Medulla oblongata (tissue), 1 donor: Measurements from ENCODE around the gene LRRC71.
"Not testable (repeated sequence)": the region's sequence is repeated elsewhere in the genome, so short reads cannot be mapped to it uniquely, and the experiment has no call there.

Experiments
- DNase-seq: peaks from one replicate; pipeline ENCODE4 v3.0.0-alpha.2; 2015; ENCODE audit errors: extremely low spot score

LRRC71 gene

DNA sequence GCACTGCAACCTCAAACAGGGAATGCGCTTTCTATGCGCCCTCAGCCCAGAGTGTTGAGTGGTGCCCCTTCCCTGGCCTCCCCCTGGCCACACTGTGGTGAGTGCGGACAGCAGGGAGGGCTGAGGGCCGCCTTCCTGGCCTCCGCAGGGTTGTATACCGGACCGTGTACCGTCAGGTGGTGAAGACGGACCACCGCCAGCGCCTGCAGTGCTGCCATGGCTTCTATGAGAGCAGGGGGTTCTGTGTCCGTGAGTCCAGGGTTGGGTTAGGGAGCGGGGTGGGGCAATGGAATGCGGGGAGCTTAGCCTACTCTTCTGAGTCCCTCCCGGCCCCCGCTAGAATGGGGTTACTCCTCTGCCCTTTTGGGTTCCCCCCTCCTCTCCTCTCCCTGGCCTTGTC lies 15.3 kb upstream of the LRRC71 start:
- no peak for DNase-seq

DNA sequence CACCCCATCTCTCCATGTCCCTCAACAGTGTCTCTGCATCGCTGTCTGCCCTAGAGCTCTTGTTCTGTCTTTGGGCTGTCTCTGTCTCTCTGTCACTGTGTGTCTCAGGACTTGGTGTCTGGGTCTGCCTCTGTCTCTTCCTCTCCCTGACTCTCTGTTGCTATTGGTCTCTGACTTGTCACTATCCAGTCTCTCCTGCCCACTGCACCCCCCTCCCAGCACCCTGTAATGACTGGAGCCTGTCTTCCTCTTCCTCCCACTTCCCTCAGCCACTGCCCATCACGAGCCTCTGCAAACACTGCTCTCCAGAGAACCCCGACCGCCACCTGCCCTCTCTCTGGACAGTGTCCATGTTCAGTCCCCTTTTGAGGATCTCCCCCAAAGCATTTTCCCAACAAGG lies 14.8 kb upstream of the LRRC71 start:
- no peak for DNase-seq

DNA sequence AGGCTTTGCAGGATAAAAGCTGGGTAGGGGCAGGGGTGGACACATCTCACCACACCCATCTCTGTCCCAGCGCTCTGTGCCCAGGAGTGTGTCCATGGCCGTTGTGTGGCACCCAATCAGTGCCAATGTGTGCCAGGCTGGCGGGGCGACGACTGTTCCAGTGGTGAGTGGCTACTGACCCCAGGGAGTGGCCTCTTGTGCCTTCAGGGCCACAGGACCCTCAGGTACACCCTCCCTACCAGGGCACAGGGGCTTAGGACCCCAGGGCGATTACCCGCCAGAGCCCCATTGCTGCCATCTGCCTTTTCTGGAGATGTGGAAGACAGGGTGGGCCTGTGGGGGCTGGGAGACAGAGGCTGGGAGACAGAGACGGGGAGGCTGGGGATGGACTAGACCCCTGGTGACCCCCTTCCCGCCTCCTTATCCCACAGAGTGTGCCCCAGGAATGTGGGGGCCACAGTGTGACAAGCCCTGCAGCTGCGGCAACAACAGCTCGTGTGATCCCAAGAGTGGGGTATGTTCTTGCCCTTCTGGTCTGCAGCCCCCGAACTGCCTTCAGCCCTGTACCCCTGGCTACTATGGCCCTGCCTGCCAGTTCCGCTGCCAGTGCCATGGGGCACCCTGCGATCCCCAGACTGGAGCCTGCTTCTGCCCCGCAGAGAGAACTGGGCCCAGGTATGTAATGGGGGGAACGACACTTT lies 14.1 kb upstream of the LRRC71 start:
- DNase-seq = no peak

DNA sequence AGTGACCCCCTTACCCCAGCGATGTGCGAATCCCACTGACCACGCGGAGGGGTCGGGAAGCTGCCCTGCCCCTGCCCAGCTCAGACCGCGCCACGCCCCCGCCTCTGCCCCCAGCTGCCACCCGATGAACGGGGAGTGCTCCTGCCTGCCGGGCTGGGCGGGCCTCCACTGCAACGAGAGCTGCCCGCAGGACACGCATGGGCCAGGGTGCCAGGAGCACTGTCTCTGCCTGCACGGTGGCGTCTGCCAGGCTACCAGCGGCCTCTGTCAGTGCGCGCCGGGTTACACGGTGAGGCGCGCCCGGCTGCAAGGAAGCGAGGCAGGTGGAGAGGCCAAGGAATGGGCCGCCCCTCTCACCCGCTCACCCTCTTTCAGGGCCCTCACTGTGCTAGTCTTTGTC lies 11.9 kb upstream of the LRRC71 start:
- no peak for DNase-seq

DNA sequence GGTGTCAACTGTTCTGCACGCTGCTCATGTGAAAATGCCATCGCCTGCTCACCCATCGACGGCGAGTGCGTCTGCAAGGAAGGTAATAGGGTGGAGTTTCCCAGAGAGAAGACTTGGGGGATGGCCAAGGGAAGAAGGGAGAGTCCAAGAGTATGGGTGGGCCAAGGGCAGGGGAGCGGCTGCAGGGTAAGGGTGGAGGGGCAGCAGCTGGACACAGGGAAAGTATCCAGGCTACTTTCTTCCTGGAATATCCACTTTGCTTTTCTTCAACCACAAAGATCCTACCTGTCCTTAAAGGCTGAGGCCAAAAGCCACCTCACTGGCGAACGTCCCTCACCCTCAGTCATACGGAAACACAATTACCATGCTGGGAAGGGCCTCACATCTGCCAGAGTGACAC lies 11.5 kb upstream of the LRRC71 start:
- no peak for DNase-seq

DNA sequence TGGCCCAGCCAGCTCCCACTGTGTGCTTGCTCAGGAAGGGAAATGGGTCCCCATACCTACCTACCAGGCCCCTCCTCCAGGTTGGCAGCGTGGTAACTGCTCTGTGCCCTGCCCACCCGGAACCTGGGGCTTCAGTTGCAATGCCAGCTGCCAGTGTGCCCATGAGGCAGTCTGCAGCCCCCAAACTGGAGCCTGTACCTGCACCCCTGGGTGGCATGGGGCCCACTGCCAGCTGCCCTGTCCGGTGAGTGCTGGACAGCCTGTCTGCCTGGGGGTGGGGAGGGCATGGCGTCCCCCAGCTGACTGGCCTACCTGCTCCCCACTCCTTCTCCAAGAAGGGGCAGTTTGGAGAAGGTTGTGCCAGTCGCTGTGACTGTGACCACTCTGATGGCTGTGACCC lies 10.8 kb upstream of the LRRC71 start:
- no peak for DNase-seq

DNA sequence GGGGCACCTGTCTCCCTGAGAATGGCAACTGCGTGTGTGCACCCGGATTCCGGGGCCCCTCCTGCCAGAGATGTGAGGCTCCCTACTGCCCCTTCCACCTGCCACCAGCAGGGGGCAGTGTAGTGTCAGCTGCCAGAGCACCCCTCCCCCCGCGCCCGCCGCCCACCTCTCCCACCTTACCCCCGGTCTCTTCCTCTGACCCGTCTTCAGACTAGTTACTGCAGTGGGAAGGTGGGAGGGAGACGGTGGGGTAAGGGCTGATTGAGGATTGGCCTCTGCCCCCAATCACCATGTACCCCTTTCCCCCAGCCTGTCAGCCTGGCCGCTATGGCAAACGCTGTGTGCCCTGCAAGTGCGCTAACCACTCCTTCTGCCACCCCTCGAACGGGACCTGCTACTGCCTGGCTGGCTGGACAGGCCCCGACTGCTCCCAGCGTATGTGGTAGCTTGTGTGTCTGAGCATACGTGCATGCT lies 10.1 kb upstream of the LRRC71 start:
- DNase-seq = peak; percentile 21

DNA sequence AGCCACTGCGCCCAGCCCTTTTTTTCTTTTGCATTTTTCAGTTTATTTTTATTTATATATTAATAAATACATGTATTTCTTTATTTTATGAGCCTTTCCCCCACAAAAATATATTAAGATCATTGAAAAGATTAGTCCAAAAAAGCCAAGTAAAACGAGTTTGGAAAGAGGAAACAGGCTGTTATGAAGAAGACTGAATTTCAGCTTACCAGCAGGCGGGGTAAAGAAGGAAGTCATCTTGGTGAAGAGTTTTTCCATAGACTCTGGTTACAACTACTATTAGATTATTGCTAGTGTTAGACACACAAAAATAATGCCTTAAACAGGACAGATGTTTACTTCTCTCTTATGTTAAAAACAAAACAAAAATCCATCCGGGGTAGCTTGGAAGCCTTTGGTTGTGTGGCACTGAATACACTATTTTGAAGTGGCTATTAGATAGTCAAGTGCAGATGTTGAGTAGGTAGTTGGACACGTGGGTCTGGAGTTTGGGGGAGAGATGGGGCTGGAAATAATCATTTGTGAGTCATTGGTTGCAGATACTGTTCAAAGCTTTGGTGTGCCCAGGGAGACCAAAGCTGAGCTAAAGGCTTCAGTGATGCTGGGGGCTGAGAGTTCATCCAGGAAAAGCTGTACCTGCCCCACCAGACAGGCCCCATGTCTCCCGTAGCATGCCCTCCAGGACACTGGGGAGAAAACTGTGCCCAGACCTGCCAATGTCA lies 8.7 kb upstream of the LRRC71 start:
- DNase-seq = no peak

DNA sequence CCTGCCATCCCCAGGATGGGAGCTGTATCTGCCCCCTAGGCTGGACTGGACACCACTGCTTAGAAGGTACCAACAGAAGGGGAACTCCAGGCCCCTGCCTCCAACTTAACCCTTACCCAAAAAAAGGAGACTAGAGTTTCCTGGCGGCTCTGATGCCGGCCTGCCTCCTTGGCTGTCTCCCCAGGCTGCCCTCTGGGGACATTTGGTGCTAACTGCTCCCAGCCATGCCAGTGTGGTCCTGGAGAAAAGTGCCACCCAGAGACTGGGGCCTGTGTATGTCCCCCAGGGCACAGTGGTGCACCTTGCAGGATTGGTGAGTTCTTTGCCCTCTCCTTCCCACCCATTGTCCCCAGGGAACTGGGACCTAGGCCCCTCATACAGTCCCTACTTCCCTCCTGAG lies 8.1 kb upstream of the LRRC71 start:
- DNase-seq = no peak

DNA sequence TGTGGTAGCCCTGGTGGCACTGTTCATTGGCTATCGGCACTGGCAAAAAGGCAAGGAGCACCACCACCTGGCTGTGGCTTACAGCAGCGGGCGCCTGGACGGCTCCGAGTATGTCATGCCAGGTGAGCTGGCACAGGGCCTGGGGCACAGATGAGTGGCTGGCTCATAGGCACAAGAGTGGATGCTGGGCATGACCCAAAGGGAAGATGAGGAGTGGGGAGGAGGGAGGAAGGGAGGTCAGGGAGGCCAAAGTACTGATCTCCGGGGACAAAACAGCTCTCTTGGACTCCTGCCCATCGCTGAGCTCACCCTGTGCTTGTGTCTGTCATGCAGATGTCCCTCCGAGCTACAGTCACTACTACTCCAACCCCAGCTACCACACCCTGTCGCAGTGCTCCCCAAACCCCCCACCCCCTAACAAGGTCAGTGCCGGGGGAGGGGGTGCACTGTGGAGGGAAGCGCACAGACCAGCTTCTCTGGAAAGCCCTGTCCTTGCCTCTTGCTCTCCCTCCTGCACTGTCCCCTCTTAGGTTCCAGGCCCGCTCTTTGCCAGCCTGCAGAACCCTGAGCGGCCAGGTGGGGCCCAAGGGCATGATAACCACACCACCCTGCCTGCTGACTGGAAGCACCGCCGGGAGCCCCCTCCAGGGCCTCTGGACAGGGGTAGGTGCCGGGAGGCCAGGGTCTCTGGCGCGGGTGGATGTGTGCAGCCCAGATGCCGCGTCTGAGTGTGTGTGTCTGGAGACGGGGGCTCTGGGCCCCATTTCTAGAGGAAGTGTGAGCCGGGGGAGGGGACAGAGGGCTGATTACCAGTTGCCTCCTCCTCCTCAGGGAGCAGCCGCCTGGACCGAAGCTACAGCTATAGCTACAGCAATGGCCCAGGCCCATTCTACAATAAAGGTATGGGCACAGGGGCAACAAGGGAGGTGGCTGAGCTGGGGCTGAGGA lies 7.3 kb upstream of the LRRC71 start:
- no peak for DNase-seq

DNA sequence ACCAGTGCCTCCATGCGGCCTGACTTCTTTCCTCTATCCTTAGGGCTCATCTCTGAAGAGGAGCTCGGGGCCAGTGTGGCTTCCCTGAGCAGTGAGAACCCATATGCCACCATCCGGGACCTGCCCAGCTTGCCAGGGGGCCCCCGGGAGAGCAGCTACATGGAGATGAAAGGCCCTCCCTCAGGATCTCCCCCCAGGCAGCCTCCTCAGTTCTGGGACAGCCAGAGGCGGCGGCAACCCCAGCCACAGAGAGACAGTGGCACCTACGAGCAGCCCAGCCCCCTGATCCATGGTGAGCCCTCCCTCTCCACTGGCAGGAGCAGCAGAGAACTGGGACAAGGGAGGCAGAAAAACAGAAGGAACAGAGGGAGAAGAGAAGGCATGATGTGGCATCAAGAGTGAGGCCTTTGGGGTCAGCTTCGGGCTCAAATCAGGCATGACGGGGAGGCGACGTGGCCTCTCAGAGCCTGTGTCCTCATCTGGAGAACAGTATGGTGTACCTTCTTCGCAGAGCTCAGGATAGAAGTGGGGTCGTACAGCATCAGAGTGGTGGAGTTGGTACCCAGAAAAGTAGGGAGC lies 6.5 kb upstream of the LRRC71 start:
- no peak for DNase-seq

DNA sequence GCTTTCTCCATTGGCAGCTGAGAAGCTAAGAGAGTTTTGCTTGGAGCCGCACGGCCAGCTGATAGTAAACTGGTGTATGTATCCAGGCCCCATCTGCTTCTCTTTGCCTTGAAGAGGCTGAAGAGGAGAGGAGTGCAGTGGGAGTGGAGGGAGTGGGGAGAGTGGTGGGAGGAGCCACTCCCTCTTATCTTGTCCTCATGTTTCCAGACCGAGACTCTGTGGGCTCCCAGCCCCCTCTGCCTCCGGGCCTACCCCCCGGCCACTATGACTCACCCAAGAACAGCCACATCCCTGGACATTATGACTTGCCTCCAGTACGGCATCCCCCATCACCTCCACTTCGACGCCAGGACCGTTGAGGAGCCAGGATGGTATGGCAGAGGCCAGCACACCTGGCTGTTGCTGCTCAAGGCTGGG lies 6.0 kb upstream of the LRRC71 start:
- no peak for DNase-seq

DNA sequence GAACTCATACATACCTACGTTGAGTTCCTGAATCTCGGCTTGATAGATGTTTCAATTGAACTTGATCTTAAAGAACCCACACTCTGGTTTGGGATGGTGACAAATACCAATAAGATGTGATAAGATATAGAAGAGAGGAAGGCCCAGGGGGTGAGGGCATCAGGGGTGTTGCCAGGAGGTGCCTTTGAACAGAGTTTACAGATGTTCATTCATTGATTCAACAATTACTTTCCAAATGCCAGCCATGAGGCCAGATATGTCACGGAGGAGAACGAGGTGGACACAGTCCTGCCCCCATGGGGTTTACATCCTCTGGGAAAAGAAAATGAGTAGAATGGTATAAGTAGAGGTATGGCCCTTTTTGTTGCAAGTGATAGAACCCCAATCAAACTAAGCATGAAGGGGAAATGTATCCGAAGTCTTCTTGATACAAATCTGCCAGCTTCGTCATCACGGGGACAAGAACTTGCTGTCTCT lies 659 bp downstream of the LRRC71 start:
- DNase-seq = no peak

DNA sequence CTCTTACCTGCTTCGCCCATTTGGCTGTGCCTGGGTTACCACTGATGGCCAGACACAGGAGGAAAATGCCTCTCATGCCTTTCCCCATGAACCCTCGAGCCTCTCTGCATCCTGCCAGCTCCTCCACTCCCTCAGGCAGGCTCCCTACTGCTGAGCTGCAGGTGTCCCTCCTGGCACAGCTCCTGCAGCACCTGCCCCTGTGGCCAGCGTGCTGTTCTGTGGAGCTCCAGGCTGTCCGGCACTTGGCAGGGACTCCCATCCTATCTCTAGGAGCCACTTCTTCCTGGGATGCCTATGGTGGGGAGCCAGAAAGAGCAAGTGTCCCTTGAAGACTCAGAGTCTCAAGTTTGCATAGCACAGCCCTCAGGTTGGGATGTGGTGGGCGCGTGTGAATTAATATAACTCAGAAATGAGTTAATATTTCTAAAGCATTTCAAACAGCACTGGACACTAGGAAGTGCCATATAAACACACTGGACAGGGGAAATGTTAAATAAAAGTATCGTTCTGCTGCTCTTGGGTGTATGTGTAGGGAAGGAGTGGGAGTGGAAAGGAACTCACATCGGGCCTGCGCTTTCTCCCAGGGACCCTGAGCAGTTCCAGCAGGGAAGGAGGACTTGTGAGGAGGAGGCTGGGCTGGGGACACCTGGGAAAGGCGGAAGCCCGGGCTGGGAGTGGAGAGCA lies 2.7 kb downstream of the LRRC71 start:
- no peak for DNase-seq

DNA sequence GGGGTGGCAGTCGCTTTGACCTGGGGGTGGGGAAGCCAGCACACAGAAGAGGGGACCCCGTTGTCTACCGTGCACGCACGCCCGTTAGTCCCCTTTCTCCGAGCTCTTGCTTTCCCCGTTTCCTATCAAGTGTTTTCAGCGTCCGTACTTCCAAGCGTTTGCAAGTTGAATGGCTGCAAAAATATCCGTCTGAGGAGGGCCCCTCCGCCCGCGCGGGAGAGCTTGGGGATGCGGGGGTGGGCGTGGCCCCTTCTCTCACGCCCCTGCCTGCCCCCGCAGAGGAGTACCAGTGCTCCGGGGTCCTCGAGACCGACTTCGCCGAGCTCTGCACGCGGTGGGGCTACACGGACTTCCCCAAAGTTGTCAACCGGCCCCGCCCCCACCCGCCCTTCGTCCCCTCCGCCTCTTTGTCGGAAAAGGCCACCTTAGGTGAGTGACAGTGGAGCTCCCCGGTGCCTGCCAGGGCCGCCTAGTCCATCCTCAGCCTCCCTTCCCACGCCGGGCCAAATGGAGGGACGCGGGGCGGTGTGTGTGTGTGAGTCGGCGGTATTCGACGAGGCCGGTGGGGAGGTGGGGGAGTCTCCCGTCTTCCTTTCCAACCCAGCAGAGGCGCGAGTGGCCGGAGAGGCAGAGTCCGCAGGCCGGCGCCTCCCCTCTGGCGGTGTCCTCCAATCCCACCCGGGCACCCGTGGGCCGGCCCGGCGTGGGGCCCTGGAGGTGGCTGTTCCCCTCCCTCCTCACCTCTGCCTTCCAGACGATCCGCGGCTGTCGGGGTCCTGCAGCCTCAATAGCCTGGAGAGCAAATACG lies 3.4 kb downstream of the LRRC71 start:
- no peak for DNase-seq

DNA sequence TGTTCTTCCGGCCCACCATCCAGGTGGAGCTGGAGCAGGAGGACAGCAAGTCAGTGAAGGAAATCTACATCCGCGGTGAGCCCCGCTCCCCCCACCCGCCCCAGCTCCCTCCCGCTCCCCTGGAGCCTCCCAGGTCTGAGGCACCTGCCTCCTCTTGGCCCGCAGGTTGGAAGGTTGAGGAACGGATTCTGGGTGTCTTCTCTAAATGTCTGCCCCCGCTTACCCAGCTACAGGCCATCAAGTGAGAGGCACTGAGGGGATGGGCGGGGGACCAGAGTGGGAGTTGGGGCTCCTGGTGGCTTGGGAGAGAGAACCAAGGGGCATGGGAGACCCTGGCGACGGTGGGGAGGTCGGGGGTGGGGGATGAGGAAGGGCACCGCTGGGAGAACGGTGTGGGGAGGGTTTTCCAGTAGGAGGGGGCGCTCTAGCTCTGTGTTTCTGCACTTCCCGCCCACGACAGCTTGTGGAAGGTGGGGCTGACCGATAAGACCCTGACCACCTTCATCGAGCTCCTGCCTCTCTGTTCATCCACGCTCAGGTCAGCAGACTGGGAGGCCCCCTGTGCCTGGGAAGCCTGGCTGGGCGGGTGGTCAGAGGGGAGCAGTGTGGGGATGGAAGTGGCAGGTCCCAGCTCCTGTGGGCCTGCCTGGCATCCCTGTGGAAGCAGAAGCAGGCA lies 4.2 kb downstream of the LRRC71 start:
- no peak for DNase-seq

DNA sequence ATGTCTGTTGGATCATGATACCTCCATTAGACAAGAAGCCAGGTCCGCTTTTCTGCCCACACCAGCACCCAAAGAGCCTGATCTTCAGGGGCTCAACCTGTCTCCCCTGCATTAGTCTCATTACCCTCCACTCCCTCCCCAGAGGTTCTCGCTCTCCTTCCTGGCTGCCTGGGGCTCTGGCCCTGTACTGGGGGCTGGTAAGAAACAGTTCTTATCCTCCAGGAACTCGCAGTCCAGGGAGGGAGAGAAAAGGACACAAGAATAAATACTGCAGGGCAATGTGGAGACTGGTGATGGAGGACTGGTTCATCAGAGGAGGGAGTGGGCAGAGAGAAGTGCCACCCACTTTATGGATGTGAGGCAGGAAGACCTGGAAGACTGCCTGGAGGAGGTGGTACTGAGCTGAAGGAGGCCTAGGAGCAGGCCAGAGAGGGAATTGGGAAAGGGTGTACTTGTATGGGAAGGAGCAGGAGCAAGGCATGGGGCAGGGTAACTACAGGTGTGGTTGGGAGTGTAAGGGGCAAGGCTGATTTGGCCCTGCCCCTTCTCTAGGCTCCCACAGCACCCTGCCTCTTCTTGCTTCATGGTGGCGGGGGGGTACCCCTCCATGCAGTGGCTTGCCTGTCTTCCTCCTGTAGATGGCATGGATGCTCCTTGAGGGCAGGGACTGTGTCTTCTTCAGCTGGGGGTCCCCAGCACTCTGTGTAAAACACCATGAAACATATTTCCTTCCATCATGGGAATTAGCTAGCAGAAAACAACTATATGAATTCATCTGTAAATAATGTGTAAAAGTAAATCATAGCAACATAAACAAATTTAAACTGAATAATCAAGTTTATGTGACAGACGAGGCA lies 5.0 kb downstream of the LRRC71 start:
- DNase-seq = no peak

DNA sequence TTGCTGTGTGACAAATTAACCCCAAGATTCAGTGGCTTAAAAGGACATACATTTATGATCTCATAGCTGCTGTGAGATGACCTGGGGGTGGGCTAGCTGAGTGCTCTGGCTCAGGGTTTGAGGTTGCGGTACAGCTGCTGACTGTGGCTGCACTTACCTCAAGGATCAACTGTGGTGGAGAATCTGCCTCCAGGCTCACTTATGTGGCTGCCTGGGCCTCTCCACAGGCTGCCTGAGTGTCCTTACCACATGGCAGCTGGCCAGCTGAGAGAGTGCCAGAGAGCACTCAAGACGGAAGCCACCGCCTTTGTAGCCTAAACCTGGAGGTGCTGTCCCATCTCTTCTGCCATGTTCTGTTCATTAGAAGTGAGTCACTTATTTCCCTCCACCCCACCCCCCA lies 5.7 kb downstream of the LRRC71 start:
- peak; percentile 23 for DNase-seq

DNA sequence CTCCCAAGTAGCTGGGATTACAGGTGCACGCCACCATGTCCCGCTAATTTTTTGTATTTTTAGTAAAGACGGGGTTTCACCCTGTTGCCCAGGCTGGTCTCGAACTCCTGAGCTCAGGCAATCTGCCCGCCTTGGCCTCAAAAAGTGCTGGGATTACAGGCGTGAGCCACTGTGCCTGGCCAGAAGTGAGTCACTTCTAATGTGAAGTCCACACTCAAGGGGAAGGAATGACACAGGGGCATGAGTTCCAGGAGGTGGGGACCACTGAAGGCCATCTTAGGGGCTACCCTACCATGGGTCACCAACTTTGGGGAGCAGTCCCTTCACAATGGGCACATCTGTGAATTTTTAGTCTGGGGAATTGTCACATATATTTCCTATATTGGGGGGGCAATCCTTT lies 6.3 kb downstream of the LRRC71 start:
- not testable (repeated sequence) for DNase-seq
